ENCODE results near the gene CD300LF. TPM values are rescaled to one million over a fixed set of nuclear protein-coding genes. Genes with fewer than 3 reads are reported as not detected.
A peak's percentile ranks its signal among the peaks of the same experiment; 100 is the strongest.

CD300LF gene
- total RNA-seq, 1 experiment from 2014 or later, result not detected

- H3K4me2 ChIP-seq (ENCODE audit: low read depth, low read length, poor library complexity, severe bottlenecking), result no peak overlapping the region
- no peak for DNase-seq
- no peaks in the 10 kb centered on the region; the same call in 1 of the 2 replicates for H3K9me3 ChIP-seq (ENCODE audit: low read length)
- H3K27me3 ChIP-seq (ENCODE audit: low read length), result peaks cover 2% of the 10 kb centered on the region; the same call in 1 of the 2 replicates
- H3K4me3 ChIP-seq (ENCODE audit: low read length), result no peak overlapping the region
- H3K9me2 ChIP-seq (replicated peaks; ENCODE audit: insufficient read depth, low read length), result no peaks in the 10 kb centered on the region
- no peak overlapping the region for H3K9ac ChIP-seq (ENCODE audit: low read length)
- H3K36me3 ChIP-seq (ENCODE audit: insufficient read depth, low read length), result no peaks in the 10 kb centered on the region
- H4K20me1 ChIP-seq (ENCODE audit: insufficient read depth, low read depth, low read length), result no peaks in the 10 kb centered on the region
- no peak overlapping the region for H3K27ac ChIP-seq (ENCODE audit: low read length)
- peaks cover 23% of the 10 kb centered on the region for H3K4me1 ChIP-seq (ENCODE audit: low read length)
- H3K79me2 ChIP-seq (ENCODE audit: low read length), result no peaks in the 10 kb centered on the region
- no peak overlapping the region for H2AFZ ChIP-seq (ENCODE audit: low read length)
These were observed 25.6 kb upstream of the CD300LF start for GRCh38 chr17:74738051-74738996.

GRCh38 chr17:74737299-74738050 lies 24.8 kb upstream of the CD300LF start:
- H3K4me2 ChIP-seq (ENCODE audit: low read depth, low read length, poor library complexity, severe bottlenecking), result peak overlapping the region; percentile 61
- H3K36me3 ChIP-seq (ENCODE audit: insufficient read depth, low read length), result no peaks in the 10 kb centered on the region
- peaks cover 23% of the 10 kb centered on the region for H3K4me1 ChIP-seq (ENCODE audit: low read length)
- no peak overlapping the region for H3K27ac ChIP-seq (ENCODE audit: low read length)
- peak overlapping the region; percentile 58; the same call in 1 of the 2 replicates for H3K4me3 ChIP-seq (ENCODE audit: low read length)
- no peak overlapping the region for H3K9ac ChIP-seq (ENCODE audit: low read length)
- no peaks in the 10 kb centered on the region for H3K79me2 ChIP-seq (ENCODE audit: low read length)
- no peaks in the 10 kb centered on the region for H4K20me1 ChIP-seq (ENCODE audit: insufficient read depth, low read depth, low read length)
- H3K9me3 ChIP-seq (ENCODE audit: low read length), result no peaks in the 10 kb centered on the region; the same call in 1 of the 2 replicates
- peak; percentile 75 for DNase-seq
- H2AFZ ChIP-seq (ENCODE audit: low read length), result no peak overlapping the region
- no peaks in the 10 kb centered on the region for H3K9me2 ChIP-seq (replicated peaks; ENCODE audit: insufficient read depth, low read length)
- peaks cover 2% of the 10 kb centered on the region; the same call in 1 of the 2 replicates for H3K27me3 ChIP-seq (ENCODE audit: low read length)

DNA sequence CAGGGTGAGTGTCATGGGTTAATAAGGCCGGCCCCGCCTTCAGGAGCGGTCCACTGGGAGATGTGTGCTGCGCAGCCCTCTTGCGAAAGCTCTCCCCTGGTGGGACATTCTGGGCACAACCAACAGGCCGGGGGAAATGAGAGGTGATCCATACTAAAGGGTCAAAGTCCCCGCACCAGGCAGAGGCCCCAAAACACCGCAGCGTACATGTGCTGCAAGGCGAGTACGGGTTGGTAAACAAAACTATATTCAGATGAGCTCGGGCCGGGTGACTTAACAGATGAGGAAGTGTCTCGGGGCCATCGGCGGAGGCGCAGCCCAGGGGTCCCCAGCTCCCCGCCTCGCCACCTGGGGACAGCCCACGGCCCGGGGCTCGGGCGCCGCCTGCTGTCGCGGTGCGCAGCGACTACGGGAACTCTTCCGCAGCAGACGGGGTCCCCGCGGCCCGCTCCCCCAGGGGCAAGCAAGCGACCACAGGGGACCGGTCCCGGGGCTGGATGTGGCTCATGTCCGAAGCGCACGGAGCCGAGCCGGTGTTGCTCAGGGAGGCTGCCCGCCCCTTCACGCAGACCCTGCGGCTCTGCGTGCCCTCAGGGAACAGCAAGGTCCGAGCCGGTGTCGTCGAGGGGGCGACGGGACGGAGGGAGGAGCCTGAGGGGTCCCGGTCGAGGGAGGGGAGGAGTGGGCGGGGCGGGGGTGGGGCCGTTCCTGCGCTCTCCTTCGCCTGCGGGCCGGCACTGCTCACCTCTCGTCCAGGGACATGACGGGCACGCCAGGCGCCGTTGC lies 24.0 kb upstream of the CD300LF start, which contains the start of gene RAB37:
Gene RAB37 (plus strand): TSS at position 744 of the 786 bp plus-strand sequence. CDS start 17 bp downstream, at position 761.
- Histone ChIP-seq H2AFZ (ENCODE audit: low read length) (peak within 1 kb of the TSS; percentile 92), H3K9me3 (ENCODE audit: low read length) (no peaks in the 10 kb centered on the region; the same call in 1 of the 2 replicates), H3K4me1 (ENCODE audit: low read length) (peaks cover 17% of the 10 kb centered on the region), H3K36me3 (ENCODE audit: insufficient read depth, low read length) (no peaks in the 10 kb centered on the region), H4K20me1 (ENCODE audit: insufficient read depth, low read depth, low read length) (no peaks in the 10 kb centered on the region), H3K79me2 (ENCODE audit: low read length) (no peaks in the 10 kb centered on the region), H3K9me2 (replicated peaks; ENCODE audit: insufficient read depth, low read length) (no peaks in the 10 kb centered on the region), H3K27me3 (ENCODE audit: low read length) (peaks cover 2% of the 10 kb centered on the region; the same call in 1 of the 2 replicates), H3K4me3 (ENCODE audit: low read length) (peak within 1 kb of the TSS; percentile 58; the same call in 1 of the 2 replicates), H3K4me2 (ENCODE audit: low read depth, low read length, poor library complexity, severe bottlenecking) (peak within 1 kb of the TSS; percentile 61), H3K9ac (ENCODE audit: low read length) (0 out of 2 replicates have a peak within 1 kb of the TSS, but pooled peaks have one; percentile 35), H3K27ac (ENCODE audit: low read length) (no peak within 1 kb of the TSS)
- peak; percentile 79 for DNase-seq

GRCh38 chr17:74734256-74734655 lies 21.5 kb upstream of the CD300LF start:
- Histone ChIP-seq H3K36me3 (ENCODE audit: insufficient read depth, low read length) (no peaks in the 10 kb centered on the region), H3K4me1 (ENCODE audit: low read length) (peaks cover 17% of the 10 kb centered on the region), H3K4me2 (ENCODE audit: low read depth, low read length, poor library complexity, severe bottlenecking) (no peak overlapping the region), H3K27me3 (ENCODE audit: low read length) (peaks cover 2% of the 10 kb centered on the region; the same call in 1 of the 2 replicates), H4K20me1 (ENCODE audit: insufficient read depth, low read depth, low read length) (no peaks in the 10 kb centered on the region), H3K9me2 (replicated peaks; ENCODE audit: insufficient read depth, low read length) (no peaks in the 10 kb centered on the region), H3K79me2 (ENCODE audit: low read length) (no peaks in the 10 kb centered on the region), H3K9ac (ENCODE audit: low read length) (no peak overlapping the region), H3K9me3 (ENCODE audit: low read length) (no peaks in the 10 kb centered on the region; the same call in 1 of the 2 replicates), H3K27ac (ENCODE audit: low read length) (no peak overlapping the region), H3K4me3 (ENCODE audit: low read length) (no peak overlapping the region), H2AFZ (ENCODE audit: low read length) (no peak overlapping the region)
- no peak for DNase-seq

DNA sequence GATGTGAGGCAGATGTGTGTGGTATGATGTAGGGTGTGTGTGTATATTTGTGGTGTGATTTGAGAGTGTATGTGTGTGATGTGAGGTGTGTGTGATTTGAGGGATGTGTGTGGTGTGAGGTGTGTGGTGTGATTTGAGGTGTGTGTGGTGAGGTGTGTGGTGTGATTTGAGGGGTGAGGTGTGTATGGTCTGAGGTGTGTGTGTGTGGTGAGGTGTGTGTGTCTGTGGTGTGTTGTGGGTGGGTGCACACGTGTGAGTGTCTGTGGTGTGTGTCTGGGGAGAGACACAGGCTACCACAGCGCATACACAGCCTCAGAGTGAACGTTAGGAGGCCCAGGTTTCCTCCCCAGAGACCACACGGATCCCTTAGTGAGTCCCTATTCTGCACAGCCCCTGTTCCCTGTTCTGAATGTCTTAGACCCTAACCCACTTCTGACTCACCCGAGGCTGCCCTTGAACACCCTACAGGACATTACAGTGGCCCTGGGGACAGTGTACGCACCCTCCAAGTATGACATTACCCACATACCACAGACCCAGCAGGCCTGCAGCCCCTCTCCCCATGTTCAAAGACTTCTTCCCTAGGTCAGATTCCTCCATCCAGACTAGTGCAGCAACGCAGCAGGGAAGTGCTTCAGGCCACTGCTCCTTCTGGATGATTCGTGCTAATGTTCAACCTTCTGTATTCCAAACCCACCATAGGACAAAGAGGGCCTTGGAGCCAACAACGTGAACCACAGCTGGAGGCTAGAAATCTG lies 20.8 kb upstream of the CD300LF start:
- Histone ChIP-seq H3K27ac (ENCODE audit: low read length) (no peak overlapping the region), H3K4me3 (ENCODE audit: low read length) (no peak overlapping the region), H4K20me1 (ENCODE audit: insufficient read depth, low read depth, low read length) (no peaks in the 10 kb centered on the region), H3K36me3 (ENCODE audit: insufficient read depth, low read length) (no peaks in the 10 kb centered on the region), H3K27me3 (ENCODE audit: low read length) (peaks cover 2% of the 10 kb centered on the region; the same call in 1 of the 2 replicates), H2AFZ (ENCODE audit: low read length) (no peak overlapping the region), H3K9ac (ENCODE audit: low read length) (no peak overlapping the region), H3K9me3 (ENCODE audit: low read length) (peaks cover 3% of the 10 kb centered on the region; the same call in 1 of the 2 replicates), H3K4me2 (ENCODE audit: low read depth, low read length, poor library complexity, severe bottlenecking) (no peak overlapping the region), H3K79me2 (ENCODE audit: low read length) (no peaks in the 10 kb centered on the region), H3K9me2 (replicated peaks; ENCODE audit: insufficient read depth, low read length) (no peaks in the 10 kb centered on the region), H3K4me1 (ENCODE audit: low read length) (peaks cover 17% of the 10 kb centered on the region)
- no peak for DNase-seq

DNA sequence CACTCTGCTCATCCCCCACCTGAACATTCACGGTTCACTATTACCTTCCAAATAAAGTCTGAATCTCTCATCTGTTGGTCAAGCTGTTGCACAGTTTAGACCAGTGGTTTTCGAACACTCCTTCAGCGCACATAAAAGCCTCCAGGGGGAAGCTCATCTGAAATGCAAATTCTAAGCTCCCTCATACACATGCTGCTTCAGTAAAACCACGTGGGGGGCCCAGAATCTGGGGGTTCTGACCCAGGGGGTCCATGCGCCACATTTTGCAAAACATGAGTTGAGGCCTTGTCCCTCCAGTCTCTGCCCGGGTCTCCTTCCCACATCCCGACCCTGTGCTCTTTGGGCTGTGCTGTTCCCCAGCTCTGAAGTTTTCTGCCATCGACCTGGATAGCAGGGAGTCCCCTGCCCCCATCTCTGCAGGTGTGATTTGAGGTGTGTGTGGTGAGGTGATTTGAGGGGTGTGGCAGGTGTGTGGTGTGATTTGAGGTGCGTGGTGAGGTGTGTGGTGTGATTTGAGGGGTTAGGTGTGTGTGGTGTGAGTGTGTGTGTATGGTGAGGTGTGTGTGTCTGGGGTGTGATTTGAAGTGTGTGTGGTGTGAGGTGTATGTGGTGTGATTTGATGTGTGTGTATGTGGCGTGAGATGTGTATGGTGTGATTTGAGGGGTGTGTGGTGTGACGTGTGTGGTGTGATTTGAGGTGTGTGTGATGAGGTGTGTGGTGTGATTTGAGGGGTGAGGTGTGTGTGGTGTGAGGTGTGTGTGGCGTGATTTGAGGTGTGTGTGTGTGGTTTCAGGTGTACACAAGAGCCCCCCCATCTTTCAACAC lies 19.5 kb upstream of the CD300LF start:
- H3K9me3 ChIP-seq (ENCODE audit: low read length), result peaks cover 3% of the 10 kb centered on the region; the same call in 1 of the 2 replicates
- peaks cover under 1% of the 10 kb centered on the region; the same call in 1 of the 2 replicates for H3K27me3 ChIP-seq (ENCODE audit: low read length)
- no peak overlapping the region for H3K9ac ChIP-seq (ENCODE audit: low read length)
- no peaks in the 10 kb centered on the region for H4K20me1 ChIP-seq (ENCODE audit: insufficient read depth, low read depth, low read length)
- no peak overlapping the region for H3K27ac ChIP-seq (ENCODE audit: low read length)
- H3K4me1 ChIP-seq (ENCODE audit: low read length), result peaks cover 11% of the 10 kb centered on the region
- H3K79me2 ChIP-seq (ENCODE audit: low read length), result no peaks in the 10 kb centered on the region
- H3K4me2 ChIP-seq (ENCODE audit: low read depth, low read length, poor library complexity, severe bottlenecking), result no peak overlapping the region
- H3K4me3 ChIP-seq (ENCODE audit: low read length), result no peak overlapping the region
- no peaks in the 10 kb centered on the region for H3K9me2 ChIP-seq (replicated peaks; ENCODE audit: insufficient read depth, low read length)
- H2AFZ ChIP-seq (ENCODE audit: low read length), result no peak overlapping the region
- DNase-seq, result no peak
- H3K36me3 ChIP-seq (ENCODE audit: insufficient read depth, low read length), result no peaks in the 10 kb centered on the region

GRCh38 chr17:74731347-74731605 lies 18.6 kb upstream of the CD300LF start:
- Histone ChIP-seq H3K9me3 (ENCODE audit: low read length) (peaks cover 3% of the 10 kb centered on the region; the same call in 1 of the 2 replicates), H4K20me1 (ENCODE audit: insufficient read depth, low read depth, low read length) (no peaks in the 10 kb centered on the region), H3K9ac (ENCODE audit: low read length) (no peak overlapping the region), H3K27ac (ENCODE audit: low read length) (no peak overlapping the region), H3K36me3 (ENCODE audit: insufficient read depth, low read length) (no peaks in the 10 kb centered on the region), H3K4me1 (ENCODE audit: low read length) (peaks cover 2% of the 10 kb centered on the region), H3K79me2 (ENCODE audit: low read length) (no peaks in the 10 kb centered on the region), H3K9me2 (replicated peaks; ENCODE audit: insufficient read depth, low read length) (no peaks in the 10 kb centered on the region), H3K4me2 (ENCODE audit: low read depth, low read length, poor library complexity, severe bottlenecking) (no peak overlapping the region), H3K27me3 (ENCODE audit: low read length) (no peaks in the 10 kb centered on the region), H3K4me3 (ENCODE audit: low read length) (no peak overlapping the region), H2AFZ (ENCODE audit: low read length) (no peak overlapping the region)
- no peak for DNase-seq
